ENCODE measurements around the gene IREB2.

Gene IREB2, protein sequence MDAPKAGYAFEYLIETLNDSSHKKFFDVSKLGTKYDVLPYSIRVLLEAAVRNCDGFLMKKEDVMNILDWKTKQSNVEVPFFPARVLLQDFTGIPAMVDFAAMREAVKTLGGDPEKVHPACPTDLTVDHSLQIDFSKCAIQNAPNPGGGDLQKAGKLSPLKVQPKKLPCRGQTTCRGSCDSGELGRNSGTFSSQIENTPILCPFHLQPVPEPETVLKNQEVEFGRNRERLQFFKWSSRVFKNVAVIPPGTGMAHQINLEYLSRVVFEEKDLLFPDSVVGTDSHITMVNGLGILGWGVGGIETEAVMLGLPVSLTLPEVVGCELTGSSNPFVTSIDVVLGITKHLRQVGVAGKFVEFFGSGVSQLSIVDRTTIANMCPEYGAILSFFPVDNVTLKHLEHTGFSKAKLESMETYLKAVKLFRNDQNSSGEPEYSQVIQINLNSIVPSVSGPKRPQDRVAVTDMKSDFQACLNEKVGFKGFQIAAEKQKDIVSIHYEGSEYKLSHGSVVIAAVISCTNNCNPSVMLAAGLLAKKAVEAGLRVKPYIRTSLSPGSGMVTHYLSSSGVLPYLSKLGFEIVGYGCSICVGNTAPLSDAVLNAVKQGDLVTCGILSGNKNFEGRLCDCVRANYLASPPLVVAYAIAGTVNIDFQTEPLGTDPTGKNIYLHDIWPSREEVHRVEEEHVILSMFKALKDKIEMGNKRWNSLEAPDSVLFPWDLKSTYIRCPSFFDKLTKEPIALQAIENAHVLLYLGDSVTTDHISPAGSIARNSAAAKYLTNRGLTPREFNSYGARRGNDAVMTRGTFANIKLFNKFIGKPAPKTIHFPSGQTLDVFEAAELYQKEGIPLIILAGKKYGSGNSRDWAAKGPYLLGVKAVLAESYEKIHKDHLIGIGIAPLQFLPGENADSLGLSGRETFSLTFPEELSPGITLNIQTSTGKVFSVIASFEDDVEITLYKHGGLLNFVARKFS

DNA sequence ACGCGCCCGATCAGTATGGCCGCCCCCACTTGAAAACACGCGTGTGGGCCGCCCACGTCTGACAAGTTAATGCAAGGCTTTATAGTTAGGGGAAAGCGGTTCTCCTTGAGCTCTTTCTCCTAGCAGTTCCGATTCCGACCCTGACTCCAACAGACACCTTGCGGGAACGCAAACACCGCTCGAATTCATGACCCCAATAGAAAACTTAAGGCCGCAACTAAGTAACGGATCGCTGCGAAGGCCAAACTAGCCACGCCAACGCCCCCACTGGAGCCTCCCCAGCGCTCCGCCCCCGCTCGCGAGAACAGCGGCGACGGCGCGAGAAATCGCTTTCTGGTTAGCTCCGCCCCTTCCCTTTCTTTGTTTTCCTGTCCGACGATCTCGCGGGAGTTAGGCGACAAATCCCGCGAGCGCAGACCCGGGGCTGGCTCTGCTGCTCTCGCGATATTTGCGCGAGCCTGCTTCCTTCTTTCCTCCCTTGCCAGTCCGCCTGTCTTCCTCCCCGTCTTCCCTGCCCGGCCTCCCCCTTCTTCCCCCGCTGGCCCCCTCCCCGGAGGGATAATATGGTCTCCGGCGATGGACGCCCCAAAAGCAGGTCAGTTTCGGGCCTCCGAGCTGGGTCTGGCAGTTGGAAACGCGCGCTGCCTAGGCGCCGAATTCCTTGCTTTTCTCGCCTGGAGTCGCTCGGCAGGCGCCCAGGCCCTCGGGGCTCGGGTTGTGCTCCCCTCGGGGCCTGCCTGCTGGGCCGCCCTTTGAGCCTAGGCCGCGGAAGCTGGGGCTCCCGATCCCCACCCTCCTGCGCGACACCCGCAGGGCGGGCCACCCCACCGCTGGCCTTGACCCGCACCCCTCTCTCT is at the start of gene IREB2:
Gene IREB2, plus strand, starts transcription at position 455 of the 857 bp plus-strand sequence. Its CDS starts 122 bp downstream, at position 577.
- TF ChIP-seq, protein P1, sequence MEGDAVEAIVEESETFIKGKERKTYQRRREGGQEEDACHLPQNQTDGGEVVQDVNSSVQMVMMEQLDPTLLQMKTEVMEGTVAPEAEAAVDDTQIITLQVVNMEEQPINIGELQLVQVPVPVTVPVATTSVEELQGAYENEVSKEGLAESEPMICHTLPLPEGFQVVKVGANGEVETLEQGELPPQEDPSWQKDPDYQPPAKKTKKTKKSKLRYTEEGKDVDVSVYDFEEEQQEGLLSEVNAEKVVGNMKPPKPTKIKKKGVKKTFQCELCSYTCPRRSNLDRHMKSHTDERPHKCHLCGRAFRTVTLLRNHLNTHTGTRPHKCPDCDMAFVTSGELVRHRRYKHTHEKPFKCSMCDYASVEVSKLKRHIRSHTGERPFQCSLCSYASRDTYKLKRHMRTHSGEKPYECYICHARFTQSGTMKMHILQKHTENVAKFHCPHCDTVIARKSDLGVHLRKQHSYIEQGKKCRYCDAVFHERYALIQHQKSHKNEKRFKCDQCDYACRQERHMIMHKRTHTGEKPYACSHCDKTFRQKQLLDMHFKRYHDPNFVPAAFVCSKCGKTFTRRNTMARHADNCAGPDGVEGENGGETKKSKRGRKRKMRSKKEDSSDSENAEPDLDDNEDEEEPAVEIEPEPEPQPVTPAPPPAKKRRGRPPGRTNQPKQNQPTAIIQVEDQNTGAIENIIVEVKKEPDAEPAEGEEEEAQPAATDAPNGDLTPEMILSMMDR (IDR thresholded peaks at IDR 0.05; ENCODE audit: insufficient read depth, missing control alignments): no peak
- FAIRE-seq: no peak
- peak; percentile 89 for DNase-seq (ENCODE audit: insufficient read length, low spot score)

DNA sequence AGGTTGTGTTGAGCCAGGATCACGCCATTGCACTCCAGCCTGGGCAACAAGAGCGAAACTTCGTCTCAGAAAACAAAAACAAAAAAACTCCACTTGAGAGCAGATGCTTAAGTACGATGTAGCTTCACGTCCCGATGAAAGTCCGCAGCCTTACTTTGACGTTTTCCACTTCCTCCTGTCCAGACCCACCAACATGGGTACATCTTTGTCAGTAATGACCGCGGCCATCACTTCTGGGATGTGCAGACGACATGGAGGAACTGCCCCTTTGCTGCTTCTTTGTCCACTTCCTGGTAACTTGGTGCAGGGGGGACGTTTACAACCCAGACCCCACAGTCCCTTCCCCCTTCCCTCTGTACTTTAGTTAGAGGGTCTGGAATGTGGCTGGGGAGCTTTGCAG is 49.2 kb upstream of the IREB2 start:
- no peak for FAIRE-seq
- no peak for DNase-seq (ENCODE audit: insufficient read length, low spot score)
- TF ChIP-seq, protein P1 (IDR thresholded peaks at IDR 0.05; ENCODE audit: insufficient read depth, missing control alignments): no peak

DNA sequence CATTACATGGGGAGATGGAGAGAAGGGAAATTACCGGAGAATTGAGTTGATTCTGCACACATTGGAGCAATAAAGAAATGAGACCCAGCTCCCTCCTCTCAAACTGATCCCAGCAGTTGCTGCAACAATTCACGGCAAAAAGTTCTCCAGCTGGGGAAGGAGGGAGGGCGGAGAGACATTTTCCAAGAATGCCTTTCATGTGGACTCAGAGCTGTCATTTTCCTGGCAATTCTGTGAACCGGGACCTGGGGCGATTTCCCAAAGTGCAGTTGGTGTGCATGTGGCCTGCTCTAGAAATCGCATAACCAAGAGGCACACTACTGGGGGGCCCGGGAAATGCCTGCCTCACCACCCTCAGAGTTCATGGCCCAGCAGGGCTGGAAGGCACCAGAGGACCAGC is 48.7 kb upstream of the IREB2 start:
- no peak for FAIRE-seq
- TF ChIP-seq, protein P1 (IDR thresholded peaks at IDR 0.05; ENCODE audit: insufficient read depth, missing control alignments): no peak
- DNase-seq (ENCODE audit: insufficient read length, low spot score): no peak

DNA sequence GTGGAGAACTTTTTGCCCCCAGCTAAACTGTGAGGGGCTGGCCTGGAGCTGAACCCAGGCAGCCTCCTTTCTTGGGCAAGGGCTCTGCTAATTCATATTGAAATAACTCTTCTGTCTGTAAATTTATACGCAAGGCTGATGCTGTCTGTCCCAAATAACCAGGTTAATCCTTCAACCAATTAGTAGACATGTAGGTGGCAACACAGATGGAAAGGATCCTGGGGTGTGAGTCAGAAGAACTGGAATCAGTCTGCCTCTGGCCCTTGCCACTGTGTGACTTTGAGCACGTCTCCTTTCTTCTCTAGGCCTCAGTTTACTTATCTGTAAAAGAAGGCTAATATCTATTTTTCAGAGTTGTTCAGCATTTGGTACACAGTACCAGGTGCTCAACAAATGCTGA is 48.3 kb upstream of the IREB2 start:
- FAIRE-seq (no peak), DNase-seq (ENCODE audit: insufficient read length, low spot score) (no peak)
- TF ChIP-seq, protein P1 (IDR thresholded peaks at IDR 0.05; ENCODE audit: insufficient read depth, missing control alignments): no peak

DNA sequence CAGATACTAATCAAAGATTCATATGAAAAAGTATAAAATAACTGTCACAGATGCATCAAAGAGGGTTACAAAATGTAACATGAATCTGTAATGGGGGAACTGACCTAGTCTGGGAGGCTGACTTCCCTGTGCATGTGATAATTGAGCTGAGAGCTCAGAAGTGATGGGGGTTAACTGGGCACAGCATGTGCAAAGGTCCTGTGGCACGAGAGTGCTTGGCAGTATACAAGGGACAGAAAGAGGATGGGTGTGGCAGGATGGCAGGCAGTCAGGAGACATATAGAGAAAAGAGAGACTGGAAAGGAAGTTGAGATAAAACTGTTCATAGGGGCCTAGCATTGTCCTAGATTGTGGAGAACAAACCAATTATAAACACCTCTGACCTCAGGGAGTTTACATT is 47.8 kb upstream of the IREB2 start:
- FAIRE-seq (no peak), DNase-seq (ENCODE audit: insufficient read length, low spot score) (no peak)
- TF ChIP-seq, protein P1 (IDR thresholded peaks at IDR 0.05; ENCODE audit: insufficient read depth, missing control alignments): no peak

DNA sequence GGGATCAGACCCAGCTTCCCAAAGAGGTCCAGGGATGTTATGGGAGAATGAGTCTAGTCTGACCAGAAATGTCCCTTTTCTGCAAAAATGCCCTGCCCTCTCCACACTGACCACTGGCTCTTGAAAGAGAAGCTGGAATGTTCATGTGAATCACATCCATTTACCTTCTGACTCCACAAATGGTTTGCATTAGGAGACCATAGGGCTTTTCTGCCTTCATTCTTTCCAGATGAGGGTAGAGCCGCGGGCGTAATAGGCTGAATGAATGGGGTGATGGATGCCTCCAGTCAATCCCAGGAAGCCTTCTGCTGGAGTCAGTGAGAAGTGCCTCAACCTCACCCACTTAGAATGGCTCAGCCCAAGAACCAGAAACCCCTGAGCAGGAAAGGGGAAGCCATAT is 47.2 kb upstream of the IREB2 start:
- no peak for FAIRE-seq
- no peak for DNase-seq (ENCODE audit: insufficient read length, low spot score)
- TF ChIP-seq, protein P1 (IDR thresholded peaks at IDR 0.05; ENCODE audit: insufficient read depth, missing control alignments): no peak

Measured in D721Med (cell line).